NCI-H146 (cell line): ENCODE measurements around the gene SORD.
"Not testable (repeated sequence)": the region's sequence is repeated elsewhere in the genome, so short reads cannot be mapped to it uniquely, and the experiment has no call there.

Experiments
- DNase-seq: peaks from one replicate; lab custom pipeline; 2025; lab: John Stamatoyannopoulos, UW

Gene SORD

DNA sequence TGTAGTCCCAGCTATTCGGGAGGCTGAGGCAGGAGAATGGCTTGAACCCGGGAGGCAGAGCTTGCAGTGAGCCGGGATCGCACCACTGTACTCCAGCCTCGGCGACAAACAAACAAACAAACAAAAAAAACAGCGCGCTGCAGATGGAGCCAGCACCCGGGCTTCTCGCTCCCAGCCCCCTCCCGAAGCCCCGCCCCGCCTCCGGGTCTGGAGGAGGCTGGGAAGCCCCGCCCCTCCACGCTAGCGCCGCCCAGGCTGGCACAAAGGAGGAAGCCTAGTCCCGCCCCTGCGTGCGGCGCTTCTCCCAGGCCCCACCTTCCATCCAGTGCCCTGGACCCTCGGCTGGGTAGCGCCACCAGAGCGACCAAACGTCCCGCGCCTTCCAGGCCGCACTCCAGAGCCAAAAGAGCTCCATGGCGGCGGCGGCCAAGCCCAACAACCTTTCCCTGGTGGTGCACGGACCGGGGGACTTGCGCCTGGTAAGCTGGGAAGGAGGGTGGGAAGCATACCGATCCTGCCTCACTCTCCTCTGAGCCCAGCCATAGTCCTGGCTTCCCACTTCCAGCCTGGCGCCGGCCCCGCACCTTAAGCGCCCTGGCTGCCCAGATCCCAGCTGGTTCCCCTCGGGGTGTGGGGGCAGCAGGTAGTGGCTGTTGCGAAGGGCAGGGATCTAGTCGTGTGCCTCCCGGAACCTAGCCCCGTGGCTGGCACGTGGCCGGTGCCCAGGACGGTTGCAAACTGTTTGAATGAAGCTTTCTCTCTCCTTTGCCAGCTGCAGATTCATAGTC, at the start of gene SORD:
Gene SORD, plus strand, starts transcription at position 325 of the 788 bp plus-strand sequence. Its CDS starts 89 bp downstream, at position 414.
- DNase-seq = peak; percentile 91

DNA sequence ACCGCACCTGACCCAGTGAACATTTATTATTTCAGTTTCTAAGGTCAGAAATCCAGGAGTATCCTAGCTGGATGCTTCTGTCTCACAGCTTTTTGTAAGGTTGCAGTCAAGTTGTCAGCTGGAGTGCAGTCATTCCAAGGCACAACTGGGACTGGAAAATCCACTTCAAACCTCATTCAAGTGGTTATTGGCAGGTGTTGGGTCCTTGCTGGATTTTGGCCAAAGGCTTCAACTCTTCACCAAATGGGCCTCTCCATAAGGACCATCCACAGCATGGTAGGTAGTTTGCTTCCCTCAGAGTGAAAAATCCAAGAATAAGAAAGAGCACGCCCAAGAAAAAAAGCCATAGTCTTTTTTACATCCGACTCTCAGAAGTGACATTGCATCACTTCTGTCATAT, 46.8 kb upstream of the SORD start:
- DNase-seq = not testable (repeated sequence)

DNA sequence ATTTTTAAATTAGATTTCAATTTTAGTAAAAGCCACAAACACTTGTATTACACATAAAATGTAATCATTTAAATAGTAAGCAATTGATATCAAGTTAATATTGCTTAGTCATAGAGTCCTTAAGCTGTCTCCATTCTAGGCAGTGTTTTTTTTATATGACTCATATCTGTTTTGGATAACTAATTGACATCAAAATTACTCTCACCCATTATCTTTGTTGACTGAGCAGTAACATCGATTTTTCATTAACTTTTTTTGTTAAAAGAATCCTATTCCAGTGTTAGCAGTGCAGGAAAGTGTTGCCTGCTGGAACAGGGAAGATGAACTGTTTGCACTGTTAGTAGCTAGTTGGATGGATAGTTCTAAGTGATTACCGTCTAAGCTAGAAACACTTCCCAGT, 45.2 kb upstream of the SORD start:
- peak; percentile 78 for DNase-seq

DNA sequence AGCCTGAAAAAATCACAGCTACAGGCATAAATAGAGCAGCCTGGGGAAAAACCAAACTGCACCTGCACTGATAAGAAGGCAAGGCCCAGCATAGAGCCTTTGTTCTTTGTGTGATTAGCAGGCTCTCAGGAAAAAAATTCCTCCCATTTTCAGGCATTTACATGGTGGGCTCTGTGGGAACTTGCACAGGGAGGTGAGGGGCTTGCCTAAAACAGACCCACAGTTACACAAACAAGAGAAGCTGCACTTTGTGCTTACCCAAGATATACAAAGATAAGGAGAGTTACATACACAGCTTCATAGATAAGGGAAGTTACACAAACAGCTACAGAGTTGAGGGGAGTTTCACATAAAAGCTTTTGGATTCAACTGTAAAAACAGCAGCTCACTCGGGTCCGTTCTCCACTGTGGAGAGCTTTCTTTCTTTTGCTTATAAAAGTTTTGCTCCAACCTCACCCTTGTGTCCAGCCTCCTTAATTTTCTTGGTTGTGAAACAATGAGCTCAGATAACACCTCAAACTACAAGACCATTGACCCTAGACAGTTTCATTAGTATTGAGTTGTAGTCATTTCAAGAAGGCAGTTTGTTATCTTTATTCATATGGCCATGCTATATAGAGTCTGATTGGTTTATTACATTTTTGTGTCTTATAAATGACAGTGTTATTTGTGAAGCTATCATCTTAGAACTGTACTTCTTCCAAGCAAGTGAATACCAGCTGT, 43.2 kb upstream of the SORD start:
- peak; percentile 41 for DNase-seq

DNA sequence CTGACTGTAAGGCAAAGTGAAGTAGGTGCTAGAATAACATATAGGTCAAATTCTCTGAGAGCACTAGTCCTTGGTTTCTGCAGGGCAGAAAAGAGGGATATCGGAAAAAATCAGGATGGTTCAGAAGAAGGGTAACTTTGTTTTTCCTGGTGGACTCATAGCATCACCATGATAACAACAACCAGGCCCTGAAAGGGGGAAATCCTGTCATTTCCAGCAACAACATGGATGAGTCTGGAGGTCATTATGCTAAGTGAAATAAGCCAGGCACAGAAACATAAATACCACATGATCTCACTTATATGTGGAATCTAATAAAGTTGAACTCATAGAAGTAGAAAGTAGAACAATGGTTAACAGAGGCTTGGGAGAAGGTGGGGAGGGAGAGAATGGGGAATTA, 38.9 kb upstream of the SORD start:
- not testable (repeated sequence) for DNase-seq

DNA sequence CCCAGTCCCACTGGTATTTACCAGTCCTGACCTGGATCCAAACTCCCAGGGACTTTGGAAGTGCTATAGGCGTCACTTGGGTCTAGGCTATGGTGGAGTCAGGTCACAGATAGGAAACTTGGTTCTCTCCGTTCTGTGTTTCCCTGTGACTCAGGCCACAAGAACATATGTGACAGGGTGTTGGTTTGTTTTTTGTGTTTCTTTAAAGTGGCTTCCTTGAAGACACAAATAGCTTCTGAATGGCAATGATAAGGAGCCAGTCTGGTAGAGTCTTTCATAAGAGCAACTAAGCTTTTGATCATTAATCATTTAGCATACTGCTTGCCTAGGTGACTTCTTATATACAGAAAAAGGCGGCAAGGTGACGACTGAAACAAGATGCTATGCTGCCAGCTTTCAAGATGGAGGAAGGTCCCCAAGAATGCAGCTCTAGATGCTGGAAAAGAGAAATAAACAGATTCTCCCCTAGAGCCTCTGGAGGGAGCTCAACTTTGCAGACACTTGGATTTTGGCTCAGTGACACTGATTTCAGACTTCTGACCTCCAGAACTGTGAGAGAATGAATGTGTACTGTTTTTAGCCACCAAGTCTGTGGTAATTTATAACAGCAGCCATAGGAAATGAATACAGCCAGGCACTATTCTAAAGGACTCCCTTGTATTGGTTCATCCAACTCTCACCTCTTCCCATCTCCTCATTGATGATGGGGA, 36.5 kb upstream of the SORD start:
- not testable (repeated sequence) for DNase-seq

DNA sequence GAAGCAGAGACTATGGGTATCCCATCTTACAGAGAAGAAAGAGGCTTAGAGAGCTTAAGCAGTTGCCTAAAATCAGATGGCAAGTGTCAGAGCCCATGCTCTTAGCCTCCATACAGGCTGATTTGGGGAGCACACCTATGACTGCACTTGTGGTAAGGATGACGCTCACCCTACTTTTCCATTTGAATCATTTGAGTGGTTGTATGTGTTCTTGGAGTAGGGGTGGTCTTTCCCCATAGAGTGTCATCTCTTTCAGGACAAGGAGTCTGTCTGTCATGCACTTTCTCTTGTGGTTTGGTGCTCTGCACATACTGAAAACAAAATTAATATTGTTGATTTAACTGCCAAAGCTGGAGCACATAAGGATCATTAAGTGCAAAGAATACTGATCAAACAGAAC, 35.3 kb upstream of the SORD start:
- DNase-seq = not testable (repeated sequence)

DNA sequence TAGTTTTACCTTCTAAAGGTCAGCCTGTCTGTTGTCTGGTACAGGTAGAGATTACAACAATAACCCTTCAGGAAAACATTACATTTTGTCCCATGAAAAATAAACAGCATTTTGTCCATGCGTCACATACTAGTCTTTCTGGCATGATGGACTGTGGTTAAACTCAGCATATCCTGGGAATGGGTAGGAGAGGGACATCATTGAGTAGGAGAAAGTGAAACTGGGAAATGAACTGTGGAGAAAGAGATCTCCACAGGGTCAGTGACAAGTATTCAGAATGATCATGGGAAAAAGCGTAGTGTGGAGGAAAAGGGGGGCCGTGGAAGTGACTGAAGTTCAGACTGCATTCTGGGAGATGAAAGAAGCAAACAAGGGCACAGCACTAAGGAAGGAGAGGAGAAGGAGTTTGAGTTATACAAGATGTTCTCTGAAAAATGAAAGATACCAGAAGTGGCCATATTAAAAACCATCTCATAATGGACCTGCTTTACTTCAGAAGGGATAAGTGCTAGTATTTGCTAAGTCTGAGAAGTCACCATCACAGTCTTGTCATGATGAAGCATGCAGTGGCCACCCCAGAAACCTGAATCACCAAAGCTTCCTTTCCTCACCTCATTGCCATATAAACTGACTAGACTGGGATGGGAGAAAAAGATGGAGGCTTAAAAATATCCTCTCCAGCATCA, 34.7 kb upstream of the SORD start:
- not testable (repeated sequence) for DNase-seq

DNA sequence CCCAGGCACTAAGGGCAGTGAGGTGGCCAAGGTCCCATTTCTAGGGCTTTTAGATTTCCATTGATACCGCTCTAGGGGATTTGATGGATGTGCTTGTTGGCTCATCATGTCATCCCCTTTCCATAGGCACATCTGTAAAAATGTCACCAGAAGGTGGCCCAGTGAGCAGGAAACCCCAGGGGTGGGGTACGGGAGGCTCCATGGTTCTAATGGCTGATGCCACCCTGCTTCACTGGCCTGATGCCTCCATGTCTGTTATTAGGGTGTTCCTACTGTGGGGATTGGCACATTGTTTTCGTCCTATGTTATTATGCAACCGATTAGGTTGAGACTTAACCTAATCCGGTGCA, 34.1 kb upstream of the SORD start:
- DNase-seq = not testable (repeated sequence)

DNA sequence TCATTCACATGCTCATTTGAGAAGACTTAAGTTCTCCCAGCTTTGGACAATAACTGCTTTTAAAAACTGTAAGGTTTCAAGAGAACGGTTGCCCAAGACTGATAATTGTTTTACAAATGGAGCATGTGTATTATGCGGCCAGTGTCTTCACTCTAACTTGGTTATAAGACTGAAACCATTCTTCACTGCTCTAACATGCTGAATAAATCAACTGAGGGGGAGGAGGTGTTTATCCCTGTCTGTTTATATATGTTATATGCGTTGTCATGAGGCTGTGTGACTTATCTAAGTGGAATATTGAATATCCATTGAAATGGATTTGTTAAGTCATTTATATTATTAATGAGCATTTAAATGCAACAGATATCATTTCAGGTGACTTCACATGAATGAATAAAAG, 25.4 kb upstream of the SORD start:
- DNase-seq = not testable (repeated sequence)

DNA sequence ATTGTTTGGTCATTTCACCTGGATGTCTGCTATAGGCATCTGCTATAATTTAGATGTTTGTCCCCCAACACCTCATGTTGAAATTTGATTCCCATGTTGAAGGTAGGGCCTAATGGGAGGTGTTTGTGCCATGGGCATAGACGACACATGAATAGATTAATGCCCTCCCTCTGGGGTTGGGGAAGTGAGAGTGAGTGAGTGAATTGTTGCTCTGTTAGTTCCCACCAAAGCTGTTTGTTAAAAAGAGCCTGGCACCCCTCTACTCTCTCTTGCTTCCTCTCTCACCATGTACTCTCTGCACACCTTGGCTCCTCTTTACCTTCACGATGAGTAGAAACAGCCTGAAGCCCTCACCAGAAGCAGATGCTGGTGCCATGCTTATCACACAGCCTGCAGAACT, 23.9 kb upstream of the SORD start:
- no peak for DNase-seq

DNA sequence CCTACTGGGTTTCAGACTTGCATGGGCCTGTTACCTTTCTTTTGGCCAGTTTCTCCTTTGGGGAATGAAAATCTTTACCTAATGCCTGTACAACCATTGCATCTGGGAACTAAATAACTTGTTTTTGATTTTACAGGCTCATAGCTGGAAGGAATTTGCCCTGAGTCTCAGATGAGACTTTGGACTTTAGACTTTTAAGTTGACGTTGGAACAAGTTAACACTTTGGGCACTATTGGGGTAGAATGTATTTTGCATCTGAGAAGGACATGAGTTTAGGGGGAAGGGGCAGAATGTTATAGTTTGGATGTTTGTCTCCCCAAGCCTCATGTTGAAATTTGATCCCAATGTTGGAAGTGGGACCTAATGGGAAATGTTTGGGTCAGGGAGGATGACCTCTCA, 21.8 kb upstream of the SORD start:
- DNase-seq = not testable (repeated sequence)

DNA sequence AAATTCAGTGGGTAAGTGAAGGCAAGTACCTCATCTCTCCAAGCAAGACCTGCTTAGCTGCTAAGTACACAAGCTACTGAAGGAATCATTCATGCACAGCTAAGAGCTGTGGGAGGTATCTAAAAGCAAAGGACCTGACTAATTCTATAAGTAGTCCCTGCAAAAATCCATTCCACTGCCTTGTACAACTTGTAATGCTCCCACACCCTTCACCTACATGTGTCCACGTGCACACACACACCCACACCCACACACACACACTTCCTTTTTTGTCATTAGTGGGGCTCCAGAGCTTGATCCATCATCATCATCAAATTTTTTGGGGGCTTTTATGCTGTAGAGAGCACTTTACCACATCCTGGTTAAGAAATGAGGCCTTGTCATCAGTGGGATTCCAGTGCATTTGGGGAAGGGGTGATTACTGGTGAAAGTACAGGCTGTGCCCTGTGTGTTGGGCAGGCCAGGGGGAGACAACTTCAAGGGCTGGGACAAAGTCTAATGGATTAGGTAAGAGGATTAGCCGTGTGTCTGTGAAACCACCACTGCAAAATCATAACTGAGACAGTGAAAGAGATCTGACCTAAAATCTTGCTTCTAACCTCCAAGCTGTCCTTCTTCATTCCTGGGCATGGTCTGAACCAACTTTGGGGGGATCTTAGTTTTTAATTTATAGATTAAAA, 19.1 kb upstream of the SORD start:
- DNase-seq = not testable (repeated sequence)

DNA sequence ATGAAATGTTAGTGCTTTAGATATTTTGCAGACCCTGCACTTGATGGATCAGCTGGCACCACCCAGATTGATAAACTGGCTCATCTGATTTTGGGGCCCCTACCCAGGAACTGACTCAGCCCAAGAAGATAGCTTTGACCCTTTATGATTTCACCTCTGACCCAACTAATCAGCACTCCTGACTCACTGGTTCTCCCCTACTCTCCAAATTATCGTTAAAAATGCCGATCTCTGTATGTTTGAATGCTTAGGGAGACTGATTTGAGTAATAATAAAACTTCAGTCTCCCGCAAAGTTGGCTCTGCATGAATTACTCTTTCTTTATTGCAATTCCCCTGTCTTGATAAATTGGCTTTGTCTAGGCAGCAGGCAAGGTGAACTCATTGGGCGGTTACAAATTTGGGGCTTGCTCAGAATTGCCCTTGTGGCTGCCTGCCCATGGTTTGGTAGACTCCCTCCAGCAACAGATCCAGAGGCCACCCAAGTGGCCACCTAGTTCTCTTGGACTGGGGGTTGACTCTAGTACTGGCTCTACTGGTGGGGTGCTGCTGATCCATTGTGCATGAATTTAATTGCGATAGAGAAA, 18.3 kb upstream of the SORD start:
- not testable (repeated sequence) for DNase-seq

DNA sequence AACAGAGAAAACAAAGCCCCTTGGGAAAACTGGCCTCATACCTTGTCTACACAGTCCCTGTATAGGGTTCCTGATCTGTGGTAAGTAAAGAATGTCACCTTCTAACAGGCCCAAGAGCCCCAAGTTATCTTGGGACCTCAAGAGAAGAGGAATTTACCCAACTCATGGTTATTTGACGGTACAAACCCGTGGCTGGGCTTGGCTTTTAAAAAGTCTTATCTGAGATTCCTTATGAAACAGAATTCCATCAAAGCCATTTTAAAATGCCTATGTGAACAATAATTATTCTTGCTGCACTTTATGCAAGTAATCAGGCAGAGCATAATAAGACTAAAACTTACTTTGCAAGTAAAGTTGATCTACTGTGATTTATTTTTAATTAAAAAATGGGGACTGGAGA, 13.9 kb upstream of the SORD start:
- no peak for DNase-seq

DNA sequence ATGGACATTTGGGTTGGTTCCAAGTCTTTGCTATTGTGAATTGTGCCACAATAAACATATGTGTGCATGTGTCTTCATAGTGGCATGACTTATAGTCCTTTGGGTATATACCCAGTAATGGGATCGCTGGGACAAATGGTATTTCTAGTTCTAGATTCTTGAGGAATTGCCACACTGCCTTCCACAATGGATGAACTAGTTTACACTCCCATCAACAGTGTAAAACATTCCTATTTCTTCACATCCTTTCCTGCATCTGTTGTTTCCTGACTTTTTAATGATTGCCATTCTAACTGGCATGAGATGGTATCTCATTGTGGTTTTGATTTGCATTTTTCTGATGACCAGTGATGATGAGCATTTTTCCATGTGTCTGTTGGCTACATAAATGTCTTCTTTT, 7.9 kb upstream of the SORD start:
- DNase-seq = not testable (repeated sequence)

DNA sequence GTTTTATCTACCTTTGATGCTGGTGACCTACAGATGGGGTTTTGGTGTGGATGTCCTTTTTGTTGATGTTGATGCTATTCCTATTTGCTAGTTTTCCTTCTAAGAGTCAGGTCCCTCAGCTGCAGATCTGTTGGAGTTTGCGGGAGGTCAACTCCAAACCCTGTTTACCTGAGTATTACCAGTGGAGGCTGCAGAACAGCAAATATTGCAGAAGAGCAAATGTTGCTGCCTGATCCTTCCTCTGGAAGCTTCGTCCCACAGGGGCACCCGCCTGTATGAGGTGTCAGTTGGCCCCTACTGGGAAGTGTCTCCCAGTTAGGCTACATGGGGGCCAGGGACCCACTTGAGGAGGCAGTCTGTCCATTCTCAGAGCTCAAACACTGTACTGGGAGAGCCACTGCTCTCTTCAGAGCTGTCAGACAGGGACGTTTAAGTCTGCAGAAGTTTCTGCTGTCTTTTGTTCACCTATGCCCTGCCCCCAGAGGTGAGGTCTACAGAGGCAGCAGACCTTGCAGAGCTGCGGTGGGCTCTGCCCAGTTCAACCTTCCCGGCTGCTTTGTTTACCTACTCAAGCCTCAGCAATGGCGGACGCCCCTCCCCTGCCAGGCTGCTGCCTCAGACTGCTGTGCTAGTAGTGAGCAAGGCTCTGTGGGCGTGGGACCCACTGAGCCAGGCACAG, 2.6 kb upstream of the SORD start:
- not testable (repeated sequence) for DNase-seq

DNA sequence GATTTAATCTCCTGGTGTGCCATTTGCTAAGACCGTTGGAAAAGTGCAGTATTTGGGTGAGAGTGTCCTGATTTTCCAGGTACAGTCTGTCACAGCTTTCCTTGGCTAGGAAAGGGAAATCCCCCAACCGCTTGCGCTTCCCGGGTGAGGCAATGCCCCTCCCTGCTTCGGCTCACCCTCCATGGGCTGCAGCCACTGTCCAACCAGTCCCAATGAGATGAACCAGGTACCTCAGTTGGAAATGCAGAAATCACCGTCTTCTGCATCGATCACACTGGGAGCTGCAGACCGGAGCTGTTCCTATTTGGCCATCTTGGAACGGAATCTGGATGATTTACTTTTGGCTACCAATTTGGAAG, 2.1 kb upstream of the SORD start:
- DNase-seq = not testable (repeated sequence)

DNA sequence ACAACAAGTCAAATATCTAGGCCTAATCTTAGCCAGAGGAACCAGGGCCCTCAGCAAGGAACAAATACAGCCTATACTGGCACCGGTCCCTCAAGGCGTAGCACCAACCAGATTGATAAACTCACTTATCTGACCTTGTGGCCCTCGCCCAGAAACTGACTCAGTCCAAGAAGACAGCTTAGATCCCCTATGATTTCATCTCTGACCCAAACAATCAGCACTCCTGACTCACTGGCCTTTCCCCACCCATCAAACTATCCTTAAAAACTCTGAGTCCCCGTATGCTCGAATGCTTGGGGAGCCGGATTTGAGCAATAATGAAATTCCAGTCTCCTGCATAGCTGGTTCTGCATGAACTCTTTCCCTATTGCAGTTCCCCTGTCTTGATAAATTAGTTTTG, 1.6 kb upstream of the SORD start:
- DNase-seq = no peak

DNA sequence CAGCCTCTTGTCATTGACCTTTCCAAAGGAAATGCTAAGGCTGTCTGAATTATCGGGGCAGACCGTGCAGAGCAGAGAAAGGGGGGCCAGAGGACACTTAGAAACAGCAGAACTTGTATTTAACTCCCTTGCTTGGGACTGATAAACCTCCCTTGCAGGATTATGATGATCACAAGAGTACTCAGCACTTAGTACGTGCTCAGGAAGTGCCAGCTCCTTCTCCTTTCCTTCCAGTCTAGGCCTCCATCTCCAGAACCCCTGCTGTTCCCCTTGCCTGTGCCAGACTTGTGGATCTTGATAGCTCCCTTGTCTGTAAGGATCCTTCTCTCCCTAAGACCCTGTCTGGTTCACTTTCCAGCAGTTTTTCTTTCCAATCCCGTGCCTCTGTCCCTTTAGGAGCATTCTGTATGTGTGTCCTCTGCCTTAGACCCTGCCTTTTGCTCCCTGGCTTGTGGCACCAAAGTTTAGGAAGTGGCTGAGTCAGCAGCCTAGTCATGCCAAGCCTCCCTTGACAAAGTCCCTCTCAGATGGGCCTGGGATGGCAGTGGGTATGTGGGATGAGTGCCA, 747 bp downstream of the SORD start:
- no peak for DNase-seq
